Upper lobe of left lung (tissue), 6 donors: ENCODE results near the gene SMO. TPM values are rescaled to one million over a fixed set of nuclear protein-coding genes. Genes with fewer than 3 reads are reported as not detected.
"Not testable (repeated sequence)": the region's sequence is repeated elsewhere in the genome, so short reads cannot be mapped to it uniquely, and the experiment has no call there.

ENCODE experiments used
- ATAC-seq, 2 donors: fragments of 200-7000 bp; cut with Tn5 transposase; one replicate each; pipeline ENCODE4 v1.9.1; 2022; ENCODE audit warnings: mild to moderate bottlenecking in 2 of 2, moderate library complexity in 2 of 2; ENCODE audit not compliant: low FRiP score in 2 of 2
- DNase-seq, 2 donors: peaks; one replicate each; pipeline ENCODE4 v3.0.0-alpha.2; 2019 to 2020
- H3K27ac ChIP-seq, 4 donors: fragments of 200-600 bp; sonication (generic); one replicate each; pipeline ENCODE4 v1.5.1; 2016 to 2019
- H3K27me3 ChIP-seq, 4 donors: fragments of 200-600 bp; sonication (generic); one replicate each; pipeline ENCODE4 v1.5.1; 2017 to 2019
- H3K36me3 ChIP-seq, 4 donors: fragments of 200-600 bp; sonication (generic); one replicate each; pipeline ENCODE4 v1.5.1; 2016 to 2019
- H3K4me1 ChIP-seq, 4 donors: fragments of 200-600 bp; sonication (generic); one replicate each; pipeline ENCODE4 v1.5.1; 2018 to 2019
- H3K4me3 ChIP-seq, 4 donors: fragments of 200-600 bp; sonication (generic); one replicate each; pipeline ENCODE4 v1.5.1; 2017 to 2019; ENCODE audit warnings: mild to moderate bottlenecking in 2 of 4, moderate library complexity in 1 of 4
- H3K9me3 ChIP-seq, 4 donors: fragments of 200-600 bp; sonication (generic); one replicate each; pipeline ENCODE4 v1.5.1; 2018 to 2019
- EP300 ChIP-seq, 4 donors: sonication (generic); formaldehyde crosslinking; IDR thresholded peaks; one replicate each; pipeline ENCODE4 v1.5.1; 2017; ENCODE audit warnings: antibody characterized with exemption in 4 of 4, control low read depth in 2 of 4
- POLR2A ChIP-seq, 4 donors: fragments of 450-650 bp; IDR thresholded peaks; one replicate each; pipeline ENCODE4 v1.5.1; 2016 to 2017; ENCODE audit warnings: antibody characterized with exemption in 4 of 4, mild to moderate bottlenecking in 2 of 4
- POLR2AphosphoS5 ChIP-seq, 2 donors: sonication (generic); formaldehyde crosslinking; IDR thresholded peaks; one replicate each; pipeline ENCODE4 v1.5.1; 2017; ENCODE audit warnings: antibody characterized with exemption in 2 of 2
- WGBS, 2 donors: methylation state at CpG; one replicate each; pipeline ENCODE4 v1.1.5; 2017 to 2018; 5-methylcytosine and 5-hydroxymethylcytosine counted together
- total RNA-seq, 6 donors: library from RNA; depleted of rRNA in 4 of 6; stranded (reverse); fragments of >200 nt in 4 of 6; gene quantifications; one replicate each; pipeline versions ENCODE4 v1.1.0 to v1.2.1, GENCODE V29; 2016 to 2021
- TF ChIP-seq, protein P1 (sequence below), 6 experiments: fragments of 450-650 bp in 4 of 6; fragments of 200-600 bp in 2 of 6; sonication (generic) in 2 of 6; IDR thresholded peaks; one replicate each; pipeline ENCODE4 v1.5.1; 2016 to 2019; ENCODE audit warnings: antibody characterized with exemption in 6 of 6
- donor health status: DM: no; HTN: no; CAD: no; lungs with moderate emphysema.
- donor health status: DM: no; HTN: yes; CAD: no; lungs with severe emphysema.

SMO gene
- total RNA-seq, 6 donors from 2014 or later, result 1.7 to 7.3 (median 2.6) TPM

DNA sequence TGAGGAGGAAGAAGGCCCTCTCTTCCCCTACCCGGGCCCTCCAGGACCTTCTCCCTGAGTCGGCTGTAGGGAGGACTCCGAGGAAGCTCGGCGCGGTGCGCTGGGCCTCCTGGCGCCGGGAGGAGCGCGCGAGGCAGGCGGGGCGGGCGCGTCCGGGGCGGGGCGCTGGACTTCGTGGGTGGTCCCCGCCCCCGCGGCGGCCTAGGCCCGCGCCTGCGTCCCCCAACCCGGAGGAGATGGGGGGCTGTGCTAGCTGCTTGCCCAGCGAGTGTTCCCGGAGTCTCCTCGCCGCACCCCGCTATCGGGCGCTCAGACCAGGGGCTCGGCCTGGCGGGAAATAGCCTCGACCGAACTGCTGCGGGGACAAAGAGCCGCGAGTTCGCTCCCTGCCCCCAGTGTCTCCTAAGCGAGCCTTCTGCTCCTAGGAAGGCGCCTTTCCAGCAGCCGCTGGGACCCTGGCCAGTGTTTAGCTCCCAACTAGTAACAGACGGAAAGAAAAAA lies 19.2 kb upstream of the SMO start:
- H3K4me1 ChIP-seq, result peaks cover 11 to 15% (median 12%) of the 10 kb centered on the region in 4 donors

DNA sequence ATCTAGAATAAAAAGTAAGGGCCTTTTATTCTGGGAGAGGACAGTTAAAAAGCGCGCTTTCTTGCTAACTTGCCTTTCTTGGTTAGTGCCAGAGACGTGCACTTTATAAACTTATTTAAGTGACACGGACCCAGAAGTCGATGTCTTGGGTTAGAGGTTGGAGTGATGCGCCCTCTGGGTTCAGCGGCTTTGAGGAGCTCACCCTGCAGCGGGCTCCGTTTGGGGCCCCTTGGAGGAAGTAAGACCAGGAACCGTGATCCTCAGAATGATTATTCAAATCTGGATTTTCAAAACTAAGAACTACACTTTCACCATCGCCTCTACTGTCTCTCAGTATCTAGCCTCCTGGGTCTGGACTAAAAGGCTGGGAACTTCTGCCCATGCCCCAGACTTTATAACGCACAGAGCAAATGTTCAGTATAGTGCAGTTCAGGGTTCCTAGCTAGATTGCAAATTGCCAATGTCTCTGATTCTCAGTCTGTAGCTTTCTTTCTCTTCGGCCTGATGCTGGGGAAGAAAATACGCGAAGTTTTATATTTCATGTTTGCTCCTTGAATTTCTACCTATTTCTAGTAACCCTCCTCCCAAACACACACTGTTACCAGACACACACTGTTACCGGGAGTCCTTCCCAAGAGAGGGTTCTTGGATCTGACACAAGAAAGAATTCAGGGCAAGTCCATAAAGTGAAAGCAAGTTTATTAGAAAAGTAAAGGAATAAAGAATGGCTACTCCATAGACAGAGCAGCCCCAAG lies 18.6 kb upstream of the SMO start:
- Histone ChIP-seq H3K4me3 (peak overlapping the region in 3 of 4 donors; percentile 32 to 50 (median 49)), H3K4me1 (peaks cover 11 to 15% (median 12%) of the 10 kb centered on the region in 4 donors), H3K9me3 (no peaks in the 10 kb centered on the region), H3K27me3 (peaks cover 0 to 9% (median 3%) of the 10 kb centered on the region in 4 donors), H3K27ac (no peak overlapping the region), H3K36me3 (no peaks in the 10 kb centered on the region)
- WGBS, 2 donors, result 44 to 45% methylated on average over 15 to 16 of the region's 16 CpGs
- DNase-seq, result no peak
- ATAC-seq, result peak in 1 of 2 donors; percentile 50
- TF ChIP-seq, protein P1, sequence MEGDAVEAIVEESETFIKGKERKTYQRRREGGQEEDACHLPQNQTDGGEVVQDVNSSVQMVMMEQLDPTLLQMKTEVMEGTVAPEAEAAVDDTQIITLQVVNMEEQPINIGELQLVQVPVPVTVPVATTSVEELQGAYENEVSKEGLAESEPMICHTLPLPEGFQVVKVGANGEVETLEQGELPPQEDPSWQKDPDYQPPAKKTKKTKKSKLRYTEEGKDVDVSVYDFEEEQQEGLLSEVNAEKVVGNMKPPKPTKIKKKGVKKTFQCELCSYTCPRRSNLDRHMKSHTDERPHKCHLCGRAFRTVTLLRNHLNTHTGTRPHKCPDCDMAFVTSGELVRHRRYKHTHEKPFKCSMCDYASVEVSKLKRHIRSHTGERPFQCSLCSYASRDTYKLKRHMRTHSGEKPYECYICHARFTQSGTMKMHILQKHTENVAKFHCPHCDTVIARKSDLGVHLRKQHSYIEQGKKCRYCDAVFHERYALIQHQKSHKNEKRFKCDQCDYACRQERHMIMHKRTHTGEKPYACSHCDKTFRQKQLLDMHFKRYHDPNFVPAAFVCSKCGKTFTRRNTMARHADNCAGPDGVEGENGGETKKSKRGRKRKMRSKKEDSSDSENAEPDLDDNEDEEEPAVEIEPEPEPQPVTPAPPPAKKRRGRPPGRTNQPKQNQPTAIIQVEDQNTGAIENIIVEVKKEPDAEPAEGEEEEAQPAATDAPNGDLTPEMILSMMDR (IDR thresholded peaks at IDR 0.05), result no peak
- no peak for TF ChIP-seq EP300 (IDR thresholded peaks at IDR 0.05)
- TF ChIP-seq POLR2A (IDR thresholded peaks at IDR 0.05), result no peak
- no peak for TF ChIP-seq POLR2AphosphoS5 (IDR thresholded peaks at IDR 0.05)

More for the DNA sequence above, 19.2 kb upstream of the SMO start:
- ATAC-seq (peak in 1 of 2 donors; percentile 92), DNase-seq (peak in 1 of 2 donors; percentile 90)
- peaks cover 0 to 13% (median 3%) of the 10 kb centered on the region in 4 donors for H3K27me3 ChIP-seq
- H3K4me3 ChIP-seq, result peak overlapping the region in 3 of 4 donors; percentile 32 to 50 (median 49)
- H3K36me3 ChIP-seq, result no peaks in the 10 kb centered on the region
- WGBS, 2 donors, result 4% methylated on average over 23 to 31 of the region's 47 CpGs
- no peaks in the 10 kb centered on the region for H3K9me3 ChIP-seq
- TF ChIP-seq, protein P1 (IDR thresholded peaks at IDR 0.05), result no peak
- TF ChIP-seq EP300 (IDR thresholded peaks at IDR 0.05) (no peak), POLR2A (IDR thresholded peaks at IDR 0.05) (no peak), POLR2AphosphoS5 (IDR thresholded peaks at IDR 0.05) (no peak)
- no peak overlapping the region for H3K27ac ChIP-seq

DNA sequence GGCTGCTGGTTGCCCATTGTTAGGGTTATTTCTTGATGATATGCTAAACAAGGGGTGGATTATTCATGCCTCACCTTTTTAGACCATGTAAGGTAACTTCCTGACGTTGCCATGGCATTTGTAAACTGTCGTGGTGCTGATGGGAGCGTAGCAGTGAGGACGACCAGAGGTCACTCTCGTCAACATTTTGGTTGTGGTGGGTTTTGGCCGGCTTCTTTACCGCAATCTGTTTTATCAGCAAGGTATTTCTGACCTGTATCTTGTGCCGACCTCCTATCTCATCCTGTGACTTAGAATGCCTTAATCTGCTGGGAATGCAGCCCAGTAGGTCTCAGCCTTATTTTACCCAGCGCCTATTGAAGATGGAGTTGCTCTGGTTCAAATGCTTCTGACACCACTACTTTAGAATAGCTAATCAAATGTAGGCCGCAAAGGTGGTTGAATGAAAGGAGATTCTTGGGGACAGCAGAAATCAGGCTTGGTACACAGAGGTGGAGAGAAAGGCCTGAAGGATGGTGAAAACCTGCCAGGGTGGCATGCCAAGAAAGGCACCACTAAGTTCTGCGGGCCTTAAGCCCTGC lies 17.9 kb upstream of the SMO start:
- DNase-seq (no peak), ATAC-seq (no peak)
- no peaks in the 10 kb centered on the region for H3K9me3 ChIP-seq
- H3K27me3 ChIP-seq, result peaks cover 0 to 9% (median 3%) of the 10 kb centered on the region in 4 donors
- H3K36me3 ChIP-seq, result no peaks in the 10 kb centered on the region
- H3K4me1 ChIP-seq, result peaks cover 11 to 15% (median 12%) of the 10 kb centered on the region in 4 donors
- TF ChIP-seq POLR2AphosphoS5 (IDR thresholded peaks at IDR 0.05), result no peak
- no peak for TF ChIP-seq POLR2A (IDR thresholded peaks at IDR 0.05)
- TF ChIP-seq EP300 (IDR thresholded peaks at IDR 0.05), result no peak
- TF ChIP-seq, protein P1 (IDR thresholded peaks at IDR 0.05), result no peak
- H3K4me3 ChIP-seq, result no peak overlapping the region
- no peak overlapping the region for H3K27ac ChIP-seq
- WGBS, 2 donors, result 89 to 93% methylated on average over 11 of the region's 11 CpGs

DNA sequence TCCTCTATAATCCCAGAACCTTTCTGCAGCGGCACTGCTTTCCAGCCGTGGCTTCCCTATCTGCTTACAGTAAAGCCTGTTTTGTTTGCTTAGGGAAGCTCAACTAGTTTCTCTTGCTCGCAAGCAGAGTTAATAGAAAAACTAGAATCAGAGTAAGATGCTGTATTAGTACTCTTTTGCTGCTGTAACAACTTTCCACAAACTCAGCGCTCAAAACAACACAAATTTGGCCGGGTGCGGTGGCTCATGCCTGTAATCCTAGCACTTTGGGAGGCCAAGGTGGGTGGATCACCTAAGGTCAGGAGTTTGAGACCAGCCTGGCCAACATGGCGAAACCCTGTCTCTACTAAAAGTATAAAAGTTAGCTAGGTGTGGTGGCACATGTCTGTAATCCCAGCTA lies 14.6 kb upstream of the SMO start:
- peaks cover 9 to 11% (median 10%) of the 10 kb centered on the region in 4 donors for H3K4me1 ChIP-seq
- H3K27ac ChIP-seq, H3K9me3 ChIP-seq, H3K4me3 ChIP-seq, DNase-seq, H3K27me3 ChIP-seq, ATAC-seq, H3K36me3 ChIP-seq: not testable (repeated sequence)
- 92 to 96% methylated on average over 6 to 7 of the region's 7 CpGs for WGBS, 2 donors

DNA sequence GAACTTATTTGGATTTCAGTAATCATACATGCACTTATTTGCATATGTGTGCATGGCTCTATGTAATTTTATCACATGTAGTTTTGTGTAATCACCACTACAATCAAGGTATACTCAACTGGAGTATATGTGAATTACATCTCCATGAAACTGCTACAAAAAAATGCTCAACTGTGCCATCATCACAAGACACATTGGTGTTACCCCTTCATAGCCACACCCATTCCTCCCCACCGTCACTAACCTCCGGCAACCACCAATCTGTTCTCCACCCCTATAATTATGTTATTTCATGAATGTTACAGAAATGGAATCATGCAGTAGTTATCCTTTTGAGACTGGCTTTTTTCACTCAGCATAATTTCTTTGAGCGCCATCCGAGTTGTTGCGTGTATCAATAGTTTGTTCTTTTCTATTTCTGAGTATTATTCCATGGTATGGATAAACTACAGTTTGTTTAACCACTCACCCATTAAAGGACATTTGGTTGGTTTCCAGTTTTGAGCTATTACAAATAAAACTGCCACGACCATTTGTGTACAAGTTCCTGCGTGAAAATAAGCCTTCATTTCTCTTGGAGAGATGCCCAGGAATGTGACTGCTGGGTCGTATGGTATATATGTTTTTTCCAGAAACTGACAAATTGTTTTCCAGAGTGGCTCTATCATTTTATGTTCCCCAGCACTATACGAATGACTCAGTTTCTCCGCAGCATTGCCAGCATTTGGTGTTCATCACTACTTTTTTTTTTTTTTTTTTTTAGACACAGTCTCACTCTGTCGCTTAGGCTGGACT lies 11.3 kb upstream of the SMO start:
- Histone ChIP-seq H3K4me1 (no peaks in the 10 kb centered on the region), H3K36me3 (no peaks in the 10 kb centered on the region), H3K27ac (no peak overlapping the region), H3K9me3 (no peaks in the 10 kb centered on the region), H3K27me3 (no peaks in the 10 kb centered on the region), H3K4me3 (no peak overlapping the region)
- ATAC-seq, result no peak
- TF ChIP-seq, protein P1 (IDR thresholded peaks at IDR 0.05), result no peak
- TF ChIP-seq EP300 (IDR thresholded peaks at IDR 0.05) (no peak), POLR2AphosphoS5 (IDR thresholded peaks at IDR 0.05) (no peak), POLR2A (IDR thresholded peaks at IDR 0.05) (no peak)
- no peak for DNase-seq
- WGBS, 2 donors, result 54 to 68% methylated on average over 11 of the region's 11 CpGs
